HG03060 (cell line): ENCODE results near the gene DMRTC1.
A peak's percentile ranks its signal among the peaks of the same experiment; 100 is the strongest.
"Not testable (repeated sequence)": the region's sequence is repeated elsewhere in the genome, so short reads cannot be mapped to it uniquely, and the experiment has no call there.

ENCODE experiments used
- ATAC-seq: cut with Tn5 transposase; IDR thresholded peaks from one replicate; pipeline ENCODE4 v1.9.1; 2021; ENCODE audit warnings: low read depth, moderate number of reproducible peaks; ENCODE audit not compliant: unreplicated experiment

Gene DMRTC1, protein sequence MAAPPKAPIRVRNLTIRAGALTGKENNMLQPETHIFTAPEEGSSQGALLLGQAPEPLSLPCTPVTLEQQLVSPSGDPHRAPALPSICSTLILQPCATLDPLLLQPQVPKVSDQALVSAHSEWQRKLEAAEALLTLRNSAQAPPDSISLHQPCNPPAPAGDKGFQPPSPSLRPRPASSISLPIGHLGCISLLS

GRCh38 chrX:72943819-72944169 is at the start of gene DMRTC1:
TSS of gene DMRTC1 (minus strand) at chrX:72943837. CDS start at chrX:72875694, 68,143 bp downstream.
- peak; percentile 75 for ATAC-seq

DNA sequence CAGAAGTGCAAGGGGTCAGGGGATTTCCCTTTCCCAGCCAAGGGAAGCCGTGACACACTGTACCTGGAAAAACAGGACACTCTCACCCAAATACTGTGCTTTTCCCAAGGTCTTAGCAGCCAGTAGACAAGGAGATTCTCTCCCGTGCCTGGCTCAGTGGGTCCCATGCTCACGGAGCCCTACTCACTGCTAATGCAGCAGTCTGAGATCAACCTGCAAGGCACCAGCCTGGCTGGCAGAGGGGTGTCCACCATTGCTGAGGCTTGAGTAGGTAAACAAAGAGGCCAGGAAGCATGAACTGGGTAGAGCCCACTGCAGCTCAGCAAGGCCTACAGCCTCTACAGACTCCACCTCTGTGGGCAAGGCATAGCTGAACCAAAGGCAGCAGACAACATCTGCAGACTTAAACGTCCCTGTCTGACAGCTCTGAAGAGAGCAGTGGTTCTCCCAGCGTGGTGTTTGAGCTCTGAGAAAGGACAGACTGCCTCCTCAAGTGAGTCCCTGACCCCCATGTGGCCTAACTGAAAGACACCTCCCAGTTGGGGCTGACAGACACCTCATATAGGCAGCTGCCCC is 37.3 kb upstream of the DMRTC1 start:
- ATAC-seq = not testable (repeated sequence)

- not testable (repeated sequence) for ATAC-seq
Measured at GRCh38 chrX:72974885-72975284, 31.2 kb upstream of the DMRTC1 start.

- not testable (repeated sequence) for ATAC-seq
Measured at GRCh38 chrX:72971859-72972258, 28.2 kb upstream of the DMRTC1 start.

- not testable (repeated sequence) for ATAC-seq
Measured at GRCh38 chrX:72959971-72960370, 16.3 kb upstream of the DMRTC1 start.

DNA sequence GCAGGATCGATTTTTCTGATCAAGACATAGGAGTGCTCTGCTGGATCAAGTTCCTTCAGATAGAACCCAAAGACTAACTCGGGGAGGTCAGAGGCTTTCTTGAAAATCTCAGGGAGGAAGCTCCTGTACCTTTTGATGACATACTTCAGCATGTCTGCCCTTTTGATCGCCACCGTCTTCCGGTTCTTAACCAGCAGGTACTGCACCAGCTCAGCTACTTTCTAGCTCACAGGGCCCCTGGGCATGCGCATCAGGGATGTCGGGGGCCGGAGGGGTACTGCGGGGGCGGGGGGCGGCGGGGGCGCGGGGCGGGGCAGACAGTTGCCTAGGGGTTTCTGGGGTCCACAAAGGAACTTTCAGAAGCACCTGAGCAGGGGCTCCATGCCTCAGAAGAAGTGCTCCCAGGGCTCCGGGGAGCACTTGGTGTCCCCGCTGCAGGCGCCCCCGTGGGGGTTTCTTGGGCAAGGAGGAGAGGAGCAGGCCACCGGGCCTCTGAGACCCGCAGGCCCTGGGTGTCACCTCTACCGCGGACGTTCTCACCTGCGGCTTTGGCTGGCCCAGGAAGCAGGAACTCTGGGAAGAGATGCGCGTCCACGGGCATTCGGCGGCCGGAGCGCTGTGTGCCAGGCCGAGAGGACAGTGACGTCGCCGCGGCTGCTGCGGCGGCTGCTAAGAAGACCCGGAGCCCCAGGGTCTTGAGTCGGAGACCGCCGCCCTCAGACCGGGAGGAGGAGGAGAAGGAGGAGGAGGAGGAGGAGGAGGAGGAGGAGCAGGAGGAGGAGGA is 410 bp downstream of the DMRTC1 start:
- ATAC-seq = peak; percentile 64

DNA sequence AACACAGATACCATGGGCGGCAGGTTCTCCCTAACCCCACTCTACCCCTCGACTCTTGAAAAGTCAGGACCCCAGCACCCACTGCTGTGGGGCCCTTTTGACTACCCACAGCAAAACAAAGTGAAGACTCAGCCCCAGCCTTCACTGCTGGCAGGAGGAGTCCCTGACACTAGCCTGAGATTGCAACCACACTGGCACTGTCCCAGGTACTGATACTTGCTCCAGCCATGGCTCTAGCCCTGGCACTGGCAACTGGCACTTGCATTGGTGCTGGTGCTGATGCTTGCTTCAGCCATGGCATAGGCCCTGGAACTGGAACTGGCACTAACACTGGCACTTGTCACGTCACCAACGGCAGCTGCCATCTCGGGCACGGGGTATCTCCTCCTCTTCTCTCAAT is 1.4 kb downstream of the DMRTC1 start:
- ATAC-seq = not testable (repeated sequence)

DNA sequence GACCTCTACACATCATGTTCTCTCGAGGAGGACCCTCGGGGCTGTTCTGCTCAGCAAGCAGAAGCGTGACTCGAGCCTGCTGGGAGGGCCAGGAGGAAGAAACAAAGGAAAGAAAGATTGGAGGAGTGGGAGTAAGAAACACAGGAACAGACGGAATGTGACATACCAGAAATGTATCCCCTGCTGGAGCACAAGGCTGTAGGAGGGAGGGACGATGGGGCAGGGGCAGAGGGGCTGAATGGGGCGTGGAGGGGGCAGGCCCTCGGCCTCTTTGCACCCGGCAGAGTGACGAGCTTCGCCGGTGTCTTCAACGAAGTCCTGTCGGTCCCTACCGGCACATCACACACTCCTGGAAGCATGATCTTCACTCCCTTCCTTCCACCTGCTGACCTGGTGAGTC is 5.7 kb downstream of the DMRTC1 start, which contains the start of gene FAM236A:
TSS of gene FAM236A (plus strand) at position 301 of the 400 bp plus-strand sequence. CDS start at position 358, 57 bp downstream.
- not testable (repeated sequence) for ATAC-seq

GRCh38 chrX:72936882-72937455 is 6.7 kb downstream of the DMRTC1 start:
- ATAC-seq = not testable (repeated sequence)

GRCh38 chrX:72936455-72936854 is 7.2 kb downstream of the DMRTC1 start:
- not testable (repeated sequence) for ATAC-seq

GRCh38 chrX:72932283-72932682 is 11.4 kb downstream of the DMRTC1 start:
- ATAC-seq = not testable (repeated sequence)

- not testable (repeated sequence) for ATAC-seq
Measured at GRCh38 chrX:72916096-72916495, 27.5 kb downstream of the DMRTC1 start.

DNA sequence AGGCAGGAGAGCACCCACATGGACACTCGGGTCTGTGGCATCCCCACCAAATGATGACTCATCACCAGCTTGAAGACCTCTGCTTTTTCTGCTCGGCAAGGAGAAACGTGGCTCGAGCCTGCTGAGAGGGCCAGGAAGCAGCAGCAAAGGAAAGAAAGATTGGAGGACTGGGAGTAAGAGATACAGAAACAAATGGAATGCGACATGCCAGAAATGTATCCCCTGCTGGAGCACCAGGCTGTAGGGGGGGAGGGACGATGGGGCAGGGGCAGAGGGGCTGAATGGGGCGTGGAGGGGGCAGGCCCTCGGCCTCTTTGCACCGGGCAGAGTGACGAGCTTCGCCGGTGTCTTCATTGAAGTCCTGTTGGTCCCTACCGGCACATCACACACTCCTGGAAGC is 31.3 kb downstream of the DMRTC1 start, which contains the start of gene FAM236C:
TSS of gene FAM236C (plus strand) at position 301 of the 400 bp plus-strand sequence. CDS start 100 bp downstream, outside the sequence.
- ATAC-seq = not testable (repeated sequence)

DNA sequence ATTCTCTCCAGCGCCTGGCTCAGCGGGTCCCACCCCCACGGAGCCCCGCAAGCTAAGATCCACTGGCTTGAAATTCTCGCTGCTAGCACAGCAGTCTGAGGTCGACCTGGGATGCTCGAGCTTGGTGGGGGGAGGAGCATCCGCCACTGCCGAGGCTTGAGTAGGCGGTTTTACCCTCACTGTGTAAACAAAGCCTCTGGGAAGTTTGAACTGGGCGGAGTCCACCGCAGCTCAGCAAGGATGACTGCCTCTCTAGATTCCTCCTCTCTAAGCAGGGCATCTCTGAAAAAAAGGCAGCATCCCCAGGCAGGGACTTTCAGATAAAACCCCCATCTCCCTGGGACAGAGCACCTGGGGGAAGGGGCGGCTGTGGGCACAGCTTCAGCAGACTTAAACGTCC is 53.9 kb downstream of the DMRTC1 start:
- not testable (repeated sequence) for ATAC-seq

DNA sequence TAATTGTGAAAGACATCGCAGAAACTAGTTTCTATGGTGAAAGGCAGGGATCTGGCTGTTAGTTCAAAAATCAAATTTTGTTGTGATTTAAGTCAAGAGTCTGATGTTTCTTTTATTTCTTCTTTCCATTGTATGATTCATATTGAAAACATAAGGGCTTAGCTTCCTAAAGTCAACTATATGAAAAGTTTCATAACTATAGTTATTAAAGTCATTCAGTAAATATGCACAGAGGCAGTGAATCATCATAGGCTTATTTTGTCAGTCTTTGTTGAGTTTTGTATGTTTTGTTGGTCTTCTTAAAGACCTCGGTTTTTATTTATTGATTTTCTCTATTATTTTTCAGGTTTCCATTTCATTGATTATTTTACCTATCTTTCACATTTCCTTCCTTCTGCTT is 60.7 kb downstream of the DMRTC1 start:
- not testable (repeated sequence) for ATAC-seq

- ATAC-seq = not testable (repeated sequence)
Measured at GRCh38 chrX:72837532-72837931, 106.1 kb downstream of the DMRTC1 start.

DNA sequence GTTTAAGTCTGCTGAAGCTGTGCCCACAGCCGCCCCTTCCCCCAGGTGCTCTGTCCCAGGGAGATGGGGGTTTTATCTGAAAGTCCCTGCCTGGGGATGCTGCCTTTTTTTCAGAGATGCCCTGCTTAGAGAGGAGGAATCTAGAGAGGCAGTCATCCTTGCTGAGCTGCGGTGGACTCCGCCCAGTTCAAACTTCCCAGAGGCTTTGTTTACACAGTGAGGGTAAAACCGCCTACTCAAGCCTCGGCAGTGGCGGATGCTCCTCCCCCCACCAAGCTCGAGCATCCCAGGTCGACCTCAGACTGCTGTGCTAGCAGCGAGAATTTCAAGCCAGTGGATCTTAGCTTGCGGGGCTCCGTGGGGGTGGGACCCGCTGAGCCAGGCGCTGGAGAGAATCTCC is 112.9 kb downstream of the DMRTC1 start:
- not testable (repeated sequence) for ATAC-seq
